Testis (tissue), 3 donors: ENCODE measurements around the gene STON2. TPM values are rescaled to one million over a fixed set of nuclear protein-coding genes. Genes with fewer than 3 reads are reported as not detected.
"Not testable (repeated sequence)": the region's sequence is repeated elsewhere in the genome, so short reads cannot be mapped to it uniquely, and the experiment has no call there.

Source experiments
- DNase-seq: peaks from one replicate; pipeline ENCODE4 v3.0.0-alpha.2; 2019
- H3K27ac ChIP-seq, 2 donors: fragments of 200-600 bp; sonication (generic); one replicate each; pipeline ENCODE4 v1.5.1; 2019
- H3K27me3 ChIP-seq: fragments of 200-600 bp; sonication (generic); one replicate; pipeline ENCODE4 v1.5.1; 2019
- H3K36me3 ChIP-seq: fragments of 200-600 bp; sonication (generic); one replicate; pipeline ENCODE4 v1.5.1; 2017; ENCODE audit warnings: low read depth; ENCODE audit errors: missing control alignments
- H3K4me1 ChIP-seq: fragments of 200-600 bp; sonication (generic); one replicate; pipeline ENCODE4 v1.5.1; 2019
- H3K4me3 ChIP-seq, 2 donors: fragments of 200-600 bp; sonication (generic); one replicate each; pipeline ENCODE4 v1.5.1; 2017 to 2019
- H3K9me3 ChIP-seq: fragments of 200-600 bp; sonication (generic); one replicate; pipeline ENCODE4 v1.5.1; 2017
- CTCF ChIP-seq, 3 experiments: fragments of 450-650 bp in 2 of 3; fragments of 200-600 bp in 1 of 3; sonication (generic) in 1 of 3; IDR thresholded peaks; one replicate each; pipeline ENCODE4 v1.5.1; 2016 to 2019; ENCODE audit warnings: antibody characterized with exemption in 3 of 3, mild to moderate bottlenecking in 2 of 3, moderate library complexity in 1 of 3
- POLR2A ChIP-seq: fragments of 450-650 bp; IDR thresholded peaks from one replicate; pipeline ENCODE4 v1.6.1; 2017; ENCODE audit warnings: antibody characterized with exemption, mild to moderate bottlenecking, moderate library complexity
- WGBS, 2 donors: methylation state at CpG; one replicate each; pipeline ENCODE4 v1.1.5; 2018; 5-methylcytosine and 5-hydroxymethylcytosine counted together
- intact Hi-C: fragments of 100-400 bp; cut with DNase I; formaldehyde crosslinking; loops from one replicate; pipeline ENCODE4 v1.15.1; 2023; ENCODE audit warnings: low total_unique reads
- polyA plus RNA-seq: library from polyadenylated mRNA; stranded (reverse); fragments of 350-450 nt; fragmentation: Illumina TruSeq; extraction: RNeasy Lipid Tissue Mini Kit (QIAGEN cat#74804); gene quantifications from one replicate; pipeline ENCODE4 v1.2.3, GENCODE V29; 2014; ENCODE audit warnings: low read depth, low replicate concordance; ENCODE audit not compliant: insufficient read depth
- total RNA-seq, 2 donors: library from RNA; depleted of rRNA; stranded (reverse); fragments of >200 nt; gene quantifications; one replicate each; pipeline ENCODE4 v1.2.3, GENCODE V29; 2016

STON2 gene
- total and polyA plus RNA-seq, 3 donors from 2014 or later, result 8.3 to 38.5 (median 22.8) TPM

GRCh38 chr14:81384900-81385299 is 15.2 kb downstream of the STON2 start:
- no peak overlapping the region for H3K27ac ChIP-seq
- 50 to 58% methylated on average over 1 of the region's 1 CpG for WGBS, 2 donors
- H3K9me3 ChIP-seq, result no peaks in the 10 kb centered on the region
- H3K4me1 ChIP-seq, result no peaks in the 10 kb centered on the region
- H3K4me3 ChIP-seq, result no peak overlapping the region
- H3K36me3 ChIP-seq, result no peaks in the 10 kb centered on the region
- no peak for DNase-seq
- TF ChIP-seq POLR2A, result no peak
- H3K27me3 ChIP-seq, result no peaks in the 10 kb centered on the region
- intact Hi-C loops, result no loop called here

- Histone ChIP-seq H3K4me1 (no peaks in the 10 kb centered on the region), H3K36me3 (no peaks in the 10 kb centered on the region), H3K27ac (no peak overlapping the region), H3K4me3 (no peak overlapping the region), H3K27me3 (no peaks in the 10 kb centered on the region), H3K9me3 (no peaks in the 10 kb centered on the region)
- TF ChIP-seq POLR2A, result no peak
- TF ChIP-seq CTCF (IDR thresholded peaks at IDR 0.05), result no peak
- WGBS, 2 donors, result 70 to 72% methylated on average over 8 of the region's 8 CpGs
- intact Hi-C loops, result no loop called here
- DNase-seq, result no peak
Measured at GRCh38 chr14:81382517-81383225, 17.5 kb downstream of the STON2 start.

- H3K4me3 ChIP-seq, H3K27ac ChIP-seq, DNase-seq, intact Hi-C loops, H3K27me3 ChIP-seq, H3K4me1 ChIP-seq, H3K9me3 ChIP-seq, H3K36me3 ChIP-seq: not testable (repeated sequence)
- 93 to 97% methylated on average over 2 of the region's 2 CpGs for WGBS, 2 donors
Measured at GRCh38 chr14:81380009-81380408, 20.1 kb downstream of the STON2 start.

DNA sequence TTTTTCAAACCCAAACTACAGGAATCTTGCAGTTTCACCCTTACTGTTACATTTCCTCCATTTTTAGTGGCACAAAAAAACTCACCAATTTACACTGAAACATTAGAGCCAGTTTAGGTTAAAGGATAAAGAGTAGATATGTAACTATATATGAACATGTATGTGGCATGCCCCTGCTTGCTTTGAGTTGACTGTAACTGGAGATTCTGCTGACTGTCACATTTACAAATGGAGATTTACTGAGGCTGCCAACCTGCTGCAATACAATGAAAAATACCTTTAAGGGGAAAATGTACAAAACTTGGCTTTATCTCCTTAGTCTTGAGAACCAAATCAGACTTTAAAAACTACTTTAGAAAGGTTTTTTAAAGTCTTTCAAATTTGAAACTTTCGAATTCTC is 28.3 kb downstream of the STON2 start:
- no peak overlapping the region for H3K27ac ChIP-seq
- DNase-seq, result no peak
- intact Hi-C loops, result no loop called here
- H3K4me3 ChIP-seq, result no peak overlapping the region
- H3K27me3 ChIP-seq, result no peaks in the 10 kb centered on the region
- no peaks in the 10 kb centered on the region for H3K9me3 ChIP-seq
- 97 to 100% methylated on average over 1 of the region's 1 CpG for WGBS, 2 donors
- no peaks in the 10 kb centered on the region for H3K36me3 ChIP-seq
- TF ChIP-seq POLR2A, result no peak
- TF ChIP-seq CTCF (IDR thresholded peaks at IDR 0.05), result no peak
- no peaks in the 10 kb centered on the region for H3K4me1 ChIP-seq

DNA sequence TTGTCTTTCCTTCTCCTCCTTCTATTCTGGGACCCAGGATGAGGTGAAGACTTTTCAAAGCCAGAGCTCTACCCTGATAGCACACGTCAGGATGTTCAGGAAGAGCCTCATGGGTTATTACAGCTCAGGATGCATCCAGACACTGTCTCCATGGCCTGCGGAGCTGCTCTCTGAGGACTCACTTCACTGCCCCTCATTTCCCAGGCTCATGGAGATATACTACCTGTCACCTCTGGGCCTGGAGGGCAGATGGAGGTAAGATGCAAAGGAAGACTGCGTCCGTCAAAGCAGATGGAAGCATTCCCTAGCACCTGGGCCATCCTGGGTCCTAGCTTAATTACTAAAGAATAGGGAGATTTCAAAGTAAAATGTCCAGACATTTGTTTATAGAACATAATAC is 32.6 kb downstream of the STON2 start:
- intact Hi-C loops, result no loop called here
- TF ChIP-seq POLR2A (no peak), CTCF (IDR thresholded peaks at IDR 0.05) (no peak)
- H3K4me3 ChIP-seq, result no peak overlapping the region

GRCh38 chr14:81366884-81367283 is 33.2 kb downstream of the STON2 start:
- H3K9me3 ChIP-seq, result no peaks in the 10 kb centered on the region
- H3K27me3 ChIP-seq, result no peaks in the 10 kb centered on the region
- DNase-seq, result no peak
- intact Hi-C loops, result no loop called here
- no peak overlapping the region for H3K27ac ChIP-seq
- H3K4me3 ChIP-seq, result no peak overlapping the region
- WGBS, 2 donors, result 91% methylated on average over 7 of the region's 7 CpGs
- H3K36me3 ChIP-seq, result no peaks in the 10 kb centered on the region
- TF ChIP-seq CTCF (IDR thresholded peaks at IDR 0.05) (no peak), POLR2A (no peak)
- no peaks in the 10 kb centered on the region for H3K4me1 ChIP-seq

More for the DNA sequence above, 32.6 kb downstream of the STON2 start:
- Histone ChIP-seq H3K27me3 (no peaks in the 10 kb centered on the region), H3K27ac (no peak overlapping the region), H3K36me3 (no peaks in the 10 kb centered on the region), H3K4me1 (no peaks in the 10 kb centered on the region), H3K9me3 (no peaks in the 10 kb centered on the region)
- no peak for DNase-seq
- 84 to 85% methylated on average over 4 of the region's 4 CpGs for WGBS, 2 donors
